ENCODE results near the gene PTPN1.

Gene PTPN1

DNA sequence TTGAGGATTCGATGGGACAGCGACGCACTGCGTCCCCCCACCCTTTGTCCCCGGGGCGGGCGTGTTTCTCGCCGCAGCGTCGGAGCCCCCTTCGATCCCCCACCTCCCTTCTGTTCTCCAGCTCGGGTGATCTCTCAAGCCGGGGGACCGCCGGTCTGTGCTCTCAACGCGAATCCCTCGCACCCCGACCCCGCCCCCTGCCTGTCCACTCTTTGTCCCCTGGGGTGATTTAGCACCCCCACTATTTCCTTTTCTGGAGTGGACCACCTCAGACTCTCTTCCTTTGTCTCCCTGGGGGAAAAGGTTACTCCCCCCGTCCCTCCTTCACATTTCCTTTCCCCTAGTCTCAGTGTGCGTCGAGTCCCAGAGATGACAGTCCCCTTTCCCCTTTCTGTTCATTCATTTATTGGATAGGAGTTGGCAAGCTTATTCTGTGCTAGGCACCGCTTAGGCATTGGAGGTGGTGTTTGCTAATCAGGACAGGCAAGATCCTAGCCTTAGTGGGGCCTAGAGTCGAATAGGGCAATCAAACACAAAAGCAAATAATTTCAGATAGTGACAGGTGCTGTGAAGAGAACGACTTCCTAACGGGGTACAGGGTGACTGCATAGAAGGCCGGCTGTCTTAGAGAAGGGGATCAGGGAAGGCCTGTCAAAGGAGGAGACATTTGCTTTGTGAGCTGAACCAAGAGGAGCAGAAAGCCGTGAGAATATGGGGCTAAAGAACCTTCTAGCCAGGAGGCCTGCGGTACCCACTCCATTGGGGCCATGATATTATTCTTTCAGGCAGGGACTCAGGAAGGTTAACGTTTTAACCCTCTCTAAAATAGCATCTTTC is 741 bp downstream of the PTPN1 start:
- H3K4me1 ChIP-seq (ENCODE audit: insufficient read depth, low read length, severe bottlenecking), result peaks cover 38% of the 10 kb centered on the region
- no peaks in the 10 kb centered on the region for H4K20me1 ChIP-seq (ENCODE audit: insufficient read depth, low read length)
- H3K79me2 ChIP-seq (ENCODE audit: insufficient read depth, low read length), result peaks cover 49% of the 10 kb centered on the region

DNA sequence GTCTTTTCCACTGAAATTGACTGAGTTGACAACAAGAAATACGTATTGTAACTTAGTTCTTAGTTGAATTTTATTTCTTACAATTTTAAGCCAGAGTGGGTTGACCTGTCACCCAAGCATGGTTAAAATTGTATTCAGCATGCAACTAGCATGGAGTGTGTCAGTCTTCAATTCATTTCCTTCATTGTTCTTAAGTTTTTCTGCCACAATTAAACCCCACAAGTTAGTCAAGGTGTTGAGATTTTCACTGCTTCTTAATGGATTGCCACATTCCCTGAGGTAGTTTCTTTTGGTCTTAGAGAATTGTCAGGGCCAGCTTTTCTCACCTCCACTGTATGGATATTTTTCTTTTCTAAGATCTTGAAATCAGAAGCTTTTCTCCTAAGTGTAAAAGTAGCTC is 2.1 kb downstream of the PTPN1 start:
- H3K4me1 ChIP-seq (ENCODE audit: insufficient read depth, low read length, severe bottlenecking), result peaks cover 49% of the 10 kb centered on the region
- TF ChIP-seq EZH2 (IDR thresholded peaks at IDR 0.05; ENCODE audit: borderline replicate concordance, low read length), result no peak
- TF ChIP-seq, protein P1, sequence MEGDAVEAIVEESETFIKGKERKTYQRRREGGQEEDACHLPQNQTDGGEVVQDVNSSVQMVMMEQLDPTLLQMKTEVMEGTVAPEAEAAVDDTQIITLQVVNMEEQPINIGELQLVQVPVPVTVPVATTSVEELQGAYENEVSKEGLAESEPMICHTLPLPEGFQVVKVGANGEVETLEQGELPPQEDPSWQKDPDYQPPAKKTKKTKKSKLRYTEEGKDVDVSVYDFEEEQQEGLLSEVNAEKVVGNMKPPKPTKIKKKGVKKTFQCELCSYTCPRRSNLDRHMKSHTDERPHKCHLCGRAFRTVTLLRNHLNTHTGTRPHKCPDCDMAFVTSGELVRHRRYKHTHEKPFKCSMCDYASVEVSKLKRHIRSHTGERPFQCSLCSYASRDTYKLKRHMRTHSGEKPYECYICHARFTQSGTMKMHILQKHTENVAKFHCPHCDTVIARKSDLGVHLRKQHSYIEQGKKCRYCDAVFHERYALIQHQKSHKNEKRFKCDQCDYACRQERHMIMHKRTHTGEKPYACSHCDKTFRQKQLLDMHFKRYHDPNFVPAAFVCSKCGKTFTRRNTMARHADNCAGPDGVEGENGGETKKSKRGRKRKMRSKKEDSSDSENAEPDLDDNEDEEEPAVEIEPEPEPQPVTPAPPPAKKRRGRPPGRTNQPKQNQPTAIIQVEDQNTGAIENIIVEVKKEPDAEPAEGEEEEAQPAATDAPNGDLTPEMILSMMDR (IDR thresholded peaks at IDR 0.05; ENCODE audit: low read length), result no peak
- H3K27me3 ChIP-seq (ENCODE audit: insufficient read depth, low read length), result no peaks in the 10 kb centered on the region
- no peaks in the 10 kb centered on the region for H4K20me1 ChIP-seq (ENCODE audit: insufficient read depth, low read length)
- no peak overlapping the region for H3K27ac ChIP-seq (ENCODE audit: low read depth, low read length, poor library complexity, severe bottlenecking)
- peaks cover 49% of the 10 kb centered on the region for H3K79me2 ChIP-seq (ENCODE audit: insufficient read depth, low read length)
- H3K36me3 ChIP-seq (ENCODE audit: insufficient read depth, low read length), result no peaks in the 10 kb centered on the region; the same call in 1 of the 2 replicates
- no peak overlapping the region for H2AFZ ChIP-seq (ENCODE audit: low read length)
- H3K9me3 ChIP-seq (ENCODE audit: low read length), result no peaks in the 10 kb centered on the region
- H3K9me2 ChIP-seq (ENCODE audit: low read depth, low read length), result no peaks in the 10 kb centered on the region
- H3K9ac ChIP-seq (ENCODE audit: low read length), result peak overlapping the region; percentile 81; the same call in 1 of the 2 replicates
- H3K4me2 ChIP-seq (ENCODE audit: low read length), result peak overlapping the region; percentile 98
- no peaks in the 10 kb centered on the region for H3F3A ChIP-seq (ENCODE audit: insufficient read depth, low read length)
- peak overlapping the region; percentile 77 for H3K4me3 ChIP-seq (ENCODE audit: low read depth, low read length, poor library complexity, severe bottlenecking)

More for the DNA sequence above, 741 bp downstream of the PTPN1 start:
- H3K27ac ChIP-seq (ENCODE audit: low read depth, low read length, poor library complexity, severe bottlenecking), result no peak overlapping the region
- peak overlapping the region; percentile 81 for H3K9ac ChIP-seq (ENCODE audit: low read length)
- no peaks in the 10 kb centered on the region for H3K9me3 ChIP-seq (ENCODE audit: low read length)
- no peak for TF ChIP-seq EZH2 (IDR thresholded peaks at IDR 0.05; ENCODE audit: borderline replicate concordance, low read length)
- TF ChIP-seq, protein P1 (IDR thresholded peaks at IDR 0.05; ENCODE audit: low read length), result no peak
- H3F3A ChIP-seq (ENCODE audit: insufficient read depth, low read length), result no peaks in the 10 kb centered on the region
- no peak overlapping the region for H2AFZ ChIP-seq (ENCODE audit: low read length)
- no peaks in the 10 kb centered on the region; the same call in 1 of the 2 replicates for H3K36me3 ChIP-seq (ENCODE audit: insufficient read depth, low read length)
- peak overlapping the region; percentile 98 for H3K4me2 ChIP-seq (ENCODE audit: low read length)
- peak overlapping the region; percentile 77 for H3K4me3 ChIP-seq (ENCODE audit: low read depth, low read length, poor library complexity, severe bottlenecking)
- no peaks in the 10 kb centered on the region for H3K9me2 ChIP-seq (ENCODE audit: low read depth, low read length)
- H3K27me3 ChIP-seq (ENCODE audit: insufficient read depth, low read length), result no peaks in the 10 kb centered on the region

- Histone ChIP-seq H2AFZ (ENCODE audit: low read length) (no peak overlapping the region), H3K79me2 (ENCODE audit: insufficient read depth, low read length) (peaks cover 59% of the 10 kb centered on the region), H3K27me3 (ENCODE audit: insufficient read depth, low read length) (no peaks in the 10 kb centered on the region), H3K4me1 (ENCODE audit: insufficient read depth, low read length, severe bottlenecking) (peaks cover 49% of the 10 kb centered on the region), H3K9me3 (ENCODE audit: low read length) (no peaks in the 10 kb centered on the region), H3K4me2 (ENCODE audit: low read length) (peak overlapping the region; percentile 98), H3F3A (ENCODE audit: insufficient read depth, low read length) (no peaks in the 10 kb centered on the region), H3K4me3 (ENCODE audit: low read depth, low read length, poor library complexity, severe bottlenecking) (no peak overlapping the region), H4K20me1 (ENCODE audit: insufficient read depth, low read length) (no peaks in the 10 kb centered on the region), H3K27ac (ENCODE audit: low read depth, low read length, poor library complexity, severe bottlenecking) (no peak overlapping the region), H3K9ac (ENCODE audit: low read length) (no peak overlapping the region; the same call in 1 of the 2 replicates), H3K9me2 (ENCODE audit: low read depth, low read length) (no peaks in the 10 kb centered on the region), H3K36me3 (ENCODE audit: insufficient read depth, low read length) (no peaks in the 10 kb centered on the region; the same call in 1 of the 2 replicates)
- TF ChIP-seq, protein P1 (IDR thresholded peaks at IDR 0.05; ENCODE audit: low read length), result no peak
- no peak for TF ChIP-seq EZH2 (IDR thresholded peaks at IDR 0.05; ENCODE audit: borderline replicate concordance, low read length)
These were observed 3.2 kb downstream of the PTPN1 start for GRCh38 chr20:50513169-50514034.
